Stimulated activated CD8-positive, alpha-beta memory T cell treated with anti-CD3 and anti-CD28 coated beads, Interleukin-4, amount 100 ng/mL, for 1 hour (primary cell): ENCODE data around the gene CCR1.
"Not testable (repeated sequence)": the region's sequence is repeated elsewhere in the genome, so short reads cannot be mapped to it uniquely, and the experiment has no call there.

ENCODE experiments used
- DNase-seq, 2 donors: peaks; one replicate each; pipeline ENCODE4 v3.0.0-alpha.2; 2020; ENCODE audit warnings: low read depth in 2 of 2, low spot score in 1 of 2

CCR1 gene

DNA sequence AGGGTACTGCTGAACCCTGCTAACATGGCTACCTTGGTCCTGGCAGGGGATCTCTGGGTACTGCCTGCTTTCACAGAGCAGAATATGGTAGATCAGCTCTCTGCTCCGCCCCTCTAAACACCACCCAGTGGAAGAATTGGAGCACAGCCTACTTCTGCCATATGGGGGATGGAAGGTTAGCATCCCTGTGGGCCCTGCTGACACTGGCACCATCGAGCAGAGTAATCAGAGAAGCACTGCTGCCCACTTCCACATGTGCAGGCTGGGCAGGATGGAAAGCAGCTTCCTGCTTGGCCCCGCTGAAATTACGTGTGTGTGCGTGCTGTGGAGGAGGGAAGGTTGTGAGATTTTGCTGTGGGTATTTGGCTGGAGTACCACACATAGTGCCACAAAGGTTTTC is 24.8 kb downstream of the CCR1 start:
- DNase-seq = no peak

DNA sequence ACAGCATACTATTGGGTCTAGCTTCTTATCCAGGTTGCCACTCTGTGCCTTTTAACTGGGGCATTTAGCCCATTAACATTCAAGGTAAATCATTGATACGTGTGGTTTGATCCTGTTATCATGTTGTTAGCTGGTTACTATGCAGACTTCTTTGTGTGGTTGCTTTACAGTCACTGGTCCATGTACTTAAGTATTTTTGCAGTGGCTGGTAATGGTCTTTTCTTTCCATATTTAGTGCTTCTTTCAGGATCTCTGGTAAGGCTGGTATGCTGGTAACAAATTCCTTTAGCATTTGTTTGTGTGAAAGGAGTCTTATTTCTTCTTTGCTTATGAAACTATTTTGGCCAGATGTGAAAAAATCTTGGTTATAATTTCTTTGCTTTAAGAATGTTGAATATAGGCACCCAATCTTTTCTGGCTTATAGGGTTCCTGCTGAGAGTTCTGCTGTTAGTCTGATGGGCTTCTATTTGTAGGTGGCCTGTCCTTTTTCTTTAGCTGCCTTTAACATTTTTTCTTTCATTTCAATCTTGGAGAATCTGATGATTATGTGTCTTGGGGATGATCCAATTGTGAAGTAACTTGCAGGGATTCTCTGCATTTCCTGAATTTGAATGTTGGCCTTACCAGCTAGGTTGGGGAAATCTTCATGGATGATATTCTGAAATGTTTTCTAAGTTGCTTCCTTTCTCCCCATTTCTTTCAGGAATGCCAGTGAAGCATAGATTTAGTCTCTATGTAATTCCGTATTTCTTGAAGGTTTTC is 39.3 kb downstream of the CCR1 start:
- DNase-seq = no peak

DNA sequence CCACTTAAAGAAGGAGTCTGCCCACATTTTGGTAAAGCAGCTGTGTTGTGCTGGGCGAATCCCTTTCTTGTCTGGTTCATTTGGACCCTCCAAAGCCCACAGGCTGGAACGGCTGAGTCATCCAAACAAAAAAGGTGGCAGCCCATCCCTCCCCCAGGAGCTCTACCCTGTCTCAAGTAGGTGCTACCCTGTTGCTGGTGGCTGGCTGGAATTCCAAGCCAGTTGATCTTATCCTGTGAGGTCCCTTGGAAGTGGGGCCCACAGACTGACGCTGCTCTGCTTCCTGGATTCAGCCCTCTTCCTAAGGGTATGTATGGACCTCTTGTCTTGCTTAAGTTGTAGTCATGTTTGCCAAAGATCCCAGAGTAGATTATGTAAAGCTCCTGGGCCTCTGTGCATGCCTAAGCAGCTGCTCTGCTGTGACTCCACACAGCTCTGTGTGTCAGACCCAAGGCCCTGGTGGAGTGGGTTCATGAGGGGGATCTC is 44.5 kb downstream of the CCR1 start:
- DNase-seq = no peak

DNA sequence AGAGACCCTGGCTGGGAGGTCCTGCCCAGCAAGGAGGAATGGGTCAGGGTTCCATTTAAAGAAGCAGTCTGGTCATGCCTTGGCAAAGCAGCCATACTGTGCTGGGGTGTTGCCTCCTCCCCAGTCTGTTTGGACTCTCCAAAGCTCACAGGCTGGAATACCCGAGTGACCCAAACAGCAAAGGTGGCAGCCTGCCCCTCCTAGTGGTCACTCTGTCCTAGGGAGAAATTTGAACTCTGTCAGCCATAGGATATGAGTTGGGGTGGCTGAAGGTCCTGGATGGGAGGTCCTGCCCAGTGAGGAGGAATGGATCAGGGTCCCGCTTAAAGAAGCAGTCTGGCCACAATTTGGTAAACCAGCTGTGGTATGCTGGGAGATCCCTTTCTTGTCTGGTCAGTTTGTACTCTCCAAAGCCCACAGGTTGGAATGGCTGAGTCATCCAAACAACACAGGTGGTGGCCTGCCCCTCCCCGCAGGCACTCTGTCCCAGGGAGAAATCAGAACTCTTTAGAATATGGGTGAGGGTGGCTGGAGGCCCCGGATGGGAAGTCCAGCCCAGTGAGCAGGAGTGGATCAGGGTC is 45.0 kb downstream of the CCR1 start:
- DNase-seq = no peak

DNA sequence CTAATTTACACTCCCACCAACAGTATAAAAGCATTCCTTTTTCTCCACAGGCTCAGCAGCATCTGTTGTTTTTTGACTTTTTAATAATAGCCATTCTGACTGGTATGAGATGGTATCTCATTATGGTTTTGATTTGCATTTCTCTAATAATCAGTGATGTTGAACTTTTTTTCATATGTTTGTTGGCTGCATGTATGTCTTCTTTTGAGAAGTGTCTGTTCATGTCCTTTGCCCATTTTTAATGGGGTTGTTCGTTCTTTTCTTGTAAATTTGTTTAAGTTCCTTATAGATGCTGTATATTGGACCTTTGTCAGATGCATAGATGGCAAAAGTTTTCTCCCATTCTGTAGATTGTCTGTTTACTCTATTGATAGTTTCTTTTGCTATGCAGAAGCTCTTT is 50.4 kb downstream of the CCR1 start:
- not testable (repeated sequence) for DNase-seq

DNA sequence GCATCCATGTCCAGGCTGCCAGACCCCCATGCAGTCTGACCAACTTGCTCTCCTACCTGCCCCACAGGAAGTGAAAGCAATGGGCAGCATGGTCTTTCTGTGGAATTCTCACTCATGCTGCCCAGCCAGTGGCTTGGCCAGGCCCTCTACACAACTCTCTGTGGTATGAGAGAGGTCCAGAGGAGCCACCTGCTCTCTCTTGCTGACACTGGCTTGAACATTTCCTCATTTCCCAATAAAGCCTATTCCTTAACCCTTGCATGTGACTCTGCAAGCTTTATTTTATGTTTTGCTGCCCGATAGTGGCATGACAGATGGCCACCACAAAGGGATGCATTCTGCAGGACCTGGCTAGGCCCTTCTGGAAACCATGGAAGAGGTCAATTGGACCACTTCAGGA is 53.8 kb downstream of the CCR1 start:
- no peak for DNase-seq
